ENCODE measurements around the gene NABP1. TPM values are rescaled to one million over a fixed set of nuclear protein-coding genes. Genes with fewer than 3 reads are reported as not detected.

The NABP1 gene
- total RNA-seq, 1 donor from 2014 or later, result 20.5 TPM

DNA sequence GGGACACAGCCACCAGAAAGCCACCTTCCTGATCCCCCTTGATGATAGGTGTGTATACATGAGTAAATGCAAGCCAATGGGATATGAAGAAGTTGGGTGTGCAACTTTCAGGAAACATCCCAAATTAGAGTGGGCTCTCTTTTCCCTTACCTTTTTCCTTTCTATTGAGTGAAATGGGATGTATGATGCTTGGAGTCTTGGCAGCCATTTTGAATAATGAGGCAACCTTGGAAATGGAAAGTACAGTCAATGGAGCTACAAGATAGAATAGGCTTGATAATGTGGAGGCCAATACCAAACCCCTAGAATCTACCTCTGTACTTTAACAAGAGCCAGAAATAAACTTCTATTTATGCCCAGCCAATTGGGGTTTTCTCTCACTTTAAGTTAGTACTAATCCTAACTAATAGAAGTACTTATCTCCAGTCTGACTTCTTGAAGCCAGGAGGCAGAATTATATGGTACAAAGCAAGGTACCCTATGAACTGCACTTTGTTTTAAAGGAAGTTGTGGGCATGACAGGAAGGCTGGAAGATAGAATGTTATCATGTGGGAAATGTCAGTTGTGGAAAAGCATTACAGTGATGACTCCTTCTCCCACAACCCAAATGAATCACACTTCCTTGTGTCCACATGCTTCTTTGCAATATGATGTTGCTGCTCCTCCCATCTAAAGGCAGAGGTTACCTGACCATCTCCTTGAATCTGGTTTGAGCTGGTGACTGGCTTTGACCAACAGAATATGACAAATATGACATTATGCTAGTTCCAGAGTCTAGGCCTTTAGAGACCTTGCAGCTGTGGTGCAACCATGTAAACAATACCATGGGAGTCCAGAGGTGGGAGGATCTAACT, 12.9 kb upstream of the NABP1 start:
- Mint-ChIP-seq H3K27me3 (ENCODE audit: unreplicated experiment) (peaks cover 1% of the 10 kb centered on the region), H3K4me1 (ENCODE audit: unreplicated experiment) (no peaks in the 10 kb centered on the region), H3K4me3 (ENCODE audit: unreplicated experiment) (no peak overlapping the region), H3K36me3 (ENCODE audit: low read depth, unreplicated experiment) (no peaks in the 10 kb centered on the region), H3K27ac (ENCODE audit: unreplicated experiment) (no peak overlapping the region), H3K9me3 (ENCODE audit: unreplicated experiment) (no peaks in the 10 kb centered on the region)
- no peak for DNase-seq (ENCODE audit: low spot score)
- TF ChIP-seq CTCF (IDR thresholded peaks at IDR 0.05; ENCODE audit: unreplicated experiment), result no peak

GRCh38 chr2:191666226-191666625, 11.7 kb upstream of the NABP1 start:
- no peak overlapping the region for H3K4me3 Mint-ChIP-seq (ENCODE audit: unreplicated experiment)
- no peak for TF ChIP-seq CTCF (IDR thresholded peaks at IDR 0.05; ENCODE audit: unreplicated experiment)
- no peaks in the 10 kb centered on the region for H3K4me1 Mint-ChIP-seq (ENCODE audit: unreplicated experiment)
- H3K27ac Mint-ChIP-seq (ENCODE audit: unreplicated experiment), result no peak overlapping the region
- H3K9me3 Mint-ChIP-seq (ENCODE audit: unreplicated experiment), result no peaks in the 10 kb centered on the region
- H3K27me3 Mint-ChIP-seq (ENCODE audit: unreplicated experiment), result peaks cover 1% of the 10 kb centered on the region
- no peak for DNase-seq (ENCODE audit: low spot score)
- no peaks in the 10 kb centered on the region for H3K36me3 Mint-ChIP-seq (ENCODE audit: low read depth, unreplicated experiment)

- no peak for DNase-seq (ENCODE audit: low spot score)
- Mint-ChIP-seq H3K27me3 (ENCODE audit: unreplicated experiment) (peaks cover 1% of the 10 kb centered on the region), H3K4me3 (ENCODE audit: unreplicated experiment) (no peak overlapping the region), H3K4me1 (ENCODE audit: unreplicated experiment) (no peaks in the 10 kb centered on the region), H3K36me3 (ENCODE audit: low read depth, unreplicated experiment) (no peaks in the 10 kb centered on the region), H3K9me3 (ENCODE audit: unreplicated experiment) (no peaks in the 10 kb centered on the region), H3K27ac (ENCODE audit: unreplicated experiment) (no peak overlapping the region)
- TF ChIP-seq CTCF (IDR thresholded peaks at IDR 0.05; ENCODE audit: unreplicated experiment), result no peak
Measured at GRCh38 chr2:191666732-191667131, 11.2 kb upstream of the NABP1 start.

DNA sequence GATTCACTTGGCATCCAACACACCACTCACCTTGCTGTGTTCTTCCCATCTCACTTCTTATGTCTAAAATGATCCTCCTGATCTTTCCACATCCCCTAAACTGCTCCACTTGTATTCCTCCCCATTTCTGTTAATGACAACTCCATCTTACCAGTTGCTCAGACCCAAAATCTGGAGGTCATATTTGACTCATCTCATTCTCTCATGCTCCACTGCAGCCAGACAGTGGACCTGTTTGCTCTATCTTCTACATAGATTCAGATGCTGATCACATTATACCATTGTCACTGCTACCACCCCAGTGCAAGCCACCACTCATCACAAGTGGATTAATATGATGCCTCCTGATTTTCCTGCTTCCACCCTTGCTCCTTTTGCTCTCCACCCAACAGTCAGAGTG, 7.9 kb upstream of the NABP1 start:
- Mint-ChIP-seq H3K27me3 (ENCODE audit: unreplicated experiment) (no peaks in the 10 kb centered on the region), H3K4me1 (ENCODE audit: unreplicated experiment) (no peaks in the 10 kb centered on the region), H3K4me3 (ENCODE audit: unreplicated experiment) (no peak overlapping the region), H3K27ac (ENCODE audit: unreplicated experiment) (no peak overlapping the region), H3K36me3 (ENCODE audit: low read depth, unreplicated experiment) (no peaks in the 10 kb centered on the region), H3K9me3 (ENCODE audit: unreplicated experiment) (no peaks in the 10 kb centered on the region)
- no peak for TF ChIP-seq CTCF (IDR thresholded peaks at IDR 0.05; ENCODE audit: unreplicated experiment)
- no peak for DNase-seq (ENCODE audit: low spot score)

DNA sequence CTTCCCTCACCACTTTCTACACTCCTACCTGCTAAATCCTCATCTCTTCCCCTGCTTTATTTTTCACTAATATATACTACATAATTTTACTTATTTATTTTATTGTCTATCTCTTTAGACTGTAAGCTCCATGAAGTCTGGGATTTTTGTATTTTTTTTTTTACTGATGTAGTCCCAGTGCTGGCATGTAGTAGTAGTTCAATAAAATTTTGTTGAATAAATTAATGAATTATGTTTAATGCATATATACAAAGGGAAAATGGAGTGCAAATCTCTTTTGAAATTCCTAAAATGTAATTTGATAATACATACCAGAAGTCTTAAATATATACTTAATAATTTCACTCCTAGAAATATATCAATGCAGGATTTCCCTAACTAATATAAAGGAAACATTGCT, 7.1 kb upstream of the NABP1 start:
- no peak for DNase-seq (ENCODE audit: low spot score)
- no peaks in the 10 kb centered on the region for H3K9me3 Mint-ChIP-seq (ENCODE audit: unreplicated experiment)
- H3K27ac Mint-ChIP-seq (ENCODE audit: unreplicated experiment), result no peak overlapping the region
- no peaks in the 10 kb centered on the region for H3K27me3 Mint-ChIP-seq (ENCODE audit: unreplicated experiment)
- H3K4me1 Mint-ChIP-seq (ENCODE audit: unreplicated experiment), result peaks cover 5% of the 10 kb centered on the region
- TF ChIP-seq CTCF (IDR thresholded peaks at IDR 0.05; ENCODE audit: unreplicated experiment), result no peak
- H3K36me3 Mint-ChIP-seq (ENCODE audit: low read depth, unreplicated experiment), result no peaks in the 10 kb centered on the region
- H3K4me3 Mint-ChIP-seq (ENCODE audit: unreplicated experiment), result no peak overlapping the region
